A673 (cell line): ENCODE measurements around the gene ASH1L.

Experiments used
- CTCF ChIP-seq: fragments of 300-800, 200-600 bp; sonication (generic); conservative IDR thresholded peaks from 2 replicates; pipeline ENCODE4 v1.5.1; 2017; ENCODE audit warnings: low read depth, mild to moderate bottlenecking, antibody characterized with exemption, low read length, moderate library complexity, mixed read lengths
- EZH2 ChIP-seq: fragments of 200-600 bp; sonication (generic); IDR thresholded peaks from 2 replicates; pipeline ENCODE4 v1.6.1; 2017; ENCODE audit warnings: borderline replicate concordance, low read depth, mild to moderate bottlenecking, mixed read lengths, antibody characterized with exemption, low read length; ENCODE audit not compliant: poor library complexity, severe bottlenecking

GRCh38 chr1:155326020-155326526 lies 236.5 kb downstream of the ASH1L start:
- TF ChIP-seq EZH2 (no peak), CTCF (no peak)
